ENCODE measurements around the gene MTRF1L. TPM values are rescaled to one million over a fixed set of nuclear protein-coding genes. Genes with fewer than 3 reads are reported as not detected.

MTRF1L gene
- total RNA-seq, 1 experiment from 2014 or later: 30.0 TPM

GRCh38 chr6:152943260-152943897, 59.1 kb downstream of the MTRF1L start:
- DNase-seq (ENCODE audit: low read depth in 1 of 2, low spot score in 2 of 2): no peak
- H3K27me3 ChIP-seq (replicated peaks): no peaks in the 10 kb centered on the region
- H3K9me3 ChIP-seq (replicated peaks): no peaks in the 10 kb centered on the region
- H3K36me3 ChIP-seq: no peaks in the 10 kb centered on the region
- no peaks in the 10 kb centered on the region for H3K4me1 ChIP-seq (replicated peaks)
- no peak overlapping the region for H3K4me3 ChIP-seq
- no peak overlapping the region for H3K27ac ChIP-seq

- H3K36me3 ChIP-seq: no peaks in the 10 kb centered on the region
- H3K27me3 ChIP-seq (replicated peaks): no peaks in the 10 kb centered on the region
- H3K9me3 ChIP-seq (replicated peaks): no peaks in the 10 kb centered on the region
- H3K4me3 ChIP-seq: no peak overlapping the region
- no peak for DNase-seq (ENCODE audit: low read depth in 1 of 2, low spot score in 2 of 2)
- H3K27ac ChIP-seq: no peak overlapping the region
- no peaks in the 10 kb centered on the region for H3K4me1 ChIP-seq (replicated peaks)
Measured at GRCh38 chr6:152942319-152942869, 60.1 kb downstream of the MTRF1L start.

DNA sequence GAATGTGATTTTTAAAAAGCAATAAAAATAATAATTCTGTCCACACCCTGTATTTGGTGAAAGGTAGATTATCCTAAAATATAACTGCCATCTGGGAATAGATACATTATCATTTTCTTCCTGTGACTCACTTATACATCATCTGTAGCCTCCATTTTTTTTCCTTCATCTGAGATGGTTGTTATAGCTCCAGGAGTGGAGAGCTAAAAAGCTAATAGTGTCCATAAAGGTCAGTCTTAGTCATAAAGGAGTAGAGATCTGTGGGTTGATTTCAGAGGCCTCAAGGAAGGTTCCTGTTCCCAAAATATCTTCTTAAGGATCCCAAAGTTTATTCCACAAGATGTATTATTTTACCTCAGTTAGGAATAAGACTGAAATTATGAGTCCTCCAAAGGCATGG, 60.8 kb downstream of the MTRF1L start:
- DNase-seq (ENCODE audit: low read depth in 1 of 2, low spot score in 2 of 2): no peak
- no peak overlapping the region for H3K4me3 ChIP-seq
- no peaks in the 10 kb centered on the region for H3K27me3 ChIP-seq (replicated peaks)
- H3K27ac ChIP-seq: no peak overlapping the region
- no peaks in the 10 kb centered on the region for H3K9me3 ChIP-seq (replicated peaks)
- H3K4me1 ChIP-seq (replicated peaks): no peaks in the 10 kb centered on the region
- H3K36me3 ChIP-seq: no peaks in the 10 kb centered on the region

Other genes starting within 250 kb of the MTRF1L start
- 68.7 and 87.5 TPM in 2 replicates for gene FBXO5, start 19.7 kb downstream of the MTRF1L start, total RNA-seq (2014; rRNA removed; shearing (Covaris generic))
- gene RGS17, start 128.6 kb upstream of the MTRF1L start, total RNA-seq (2014; rRNA removed; shearing (Covaris generic)): 0.37 and 1.3 TPM in 2 replicates